Measurements from ENCODE around the gene CBFA2T2. TPM values are rescaled to one million over a fixed set of nuclear protein-coding genes. Genes with fewer than 3 reads are reported as not detected.
"Not testable (repeated sequence)": the region's sequence is repeated elsewhere in the genome, so short reads cannot be mapped to it uniquely, and the experiment has no call there.

CBFA2T2 gene
- total RNA-seq, 2 experiments from 2014 or later: 19.2 to 20.3 TPM

DNA sequence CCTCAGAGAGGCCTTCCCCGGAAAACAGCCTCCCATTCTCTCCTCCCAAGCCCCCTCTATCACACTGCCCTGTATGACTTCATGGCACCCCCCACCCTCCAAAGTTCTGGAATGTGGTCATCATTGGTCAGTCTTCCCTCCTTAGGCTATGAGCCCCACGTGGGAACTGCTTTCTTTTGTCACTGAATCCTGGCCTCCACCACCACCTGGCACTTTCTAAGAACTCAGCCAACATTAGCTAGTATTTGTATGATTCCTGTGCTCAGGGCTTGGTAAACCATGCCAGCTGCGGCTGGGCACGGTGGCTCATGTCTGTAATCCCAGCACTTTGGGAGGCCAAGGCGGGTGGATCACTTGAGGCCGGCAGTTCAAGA, 204.7 kb downstream of the CBFA2T2 start:
- DNase-seq: no peak
- H3K36me3 Mint-ChIP-seq (ENCODE audit: low read depth): peaks cover 5% of the 10 kb centered on the region
- ChIA-PET CTCF (no interaction called here), POLR2A (interaction anchor here (1.9 kb wide), 1 partner anchor 26 kb away, joined by 6 read pairs; the partner anchor contains the start of gene PXMP4)
- H3K4me1 Mint-ChIP-seq: peaks cover 20% of the 10 kb centered on the region
- no peak overlapping the region for H3K4me3 Mint-ChIP-seq
- H3K27ac Mint-ChIP-seq: no peak overlapping the region
- no peaks in the 10 kb centered on the region for H3K27me3 Mint-ChIP-seq
- peaks cover 3% of the 10 kb centered on the region for H3K9me3 Mint-ChIP-seq

GRCh38 chr20:33696448-33696847, 206.6 kb downstream of the CBFA2T2 start:
- peaks cover 5% of the 10 kb centered on the region for H3K36me3 Mint-ChIP-seq (ENCODE audit: low read depth)
- H3K9me3 Mint-ChIP-seq: peaks cover 3% of the 10 kb centered on the region
- ChIA-PET POLR2A (interaction anchor here (1.8 kb wide), 1 partner anchor 24 kb away, joined by 5 read pairs; the partner anchor contains the start of gene PXMP4), CTCF (no interaction called here)
- H3K27me3 Mint-ChIP-seq: no peaks in the 10 kb centered on the region
- H3K4me1 Mint-ChIP-seq: peaks cover 5% of the 10 kb centered on the region
- no peak overlapping the region for H3K4me3 Mint-ChIP-seq
- no peak for DNase-seq
- no peak overlapping the region for H3K27ac Mint-ChIP-seq

- POLR2A ChIA-PET: interaction anchor here (1.8 kb wide), 1 partner anchor 23 kb away, joined by 5 read pairs; the partner anchor contains the start of gene PXMP4
- CTCF ChIA-PET: no interaction called here
- no peak for DNase-seq
- H3K4me1 Mint-ChIP-seq: peaks cover 1% of the 10 kb centered on the region
- no peak overlapping the region for H3K27ac Mint-ChIP-seq
- H3K27me3 Mint-ChIP-seq: no peaks in the 10 kb centered on the region
- H3K9me3 Mint-ChIP-seq: peaks cover 3% of the 10 kb centered on the region
- no peak overlapping the region for H3K4me3 Mint-ChIP-seq
- peaks cover 7% of the 10 kb centered on the region for H3K36me3 Mint-ChIP-seq (ENCODE audit: low read depth)
These were observed 207.2 kb downstream of the CBFA2T2 start for GRCh38 chr20:33697129-33697528.

- H3K4me3 Mint-ChIP-seq; POLR2A ChIA-PET; DNase-seq; H3K4me1 Mint-ChIP-seq; CTCF ChIA-PET; H3K27ac Mint-ChIP-seq; H3K36me3 Mint-ChIP-seq (ENCODE audit: low read depth); H3K9me3 Mint-ChIP-seq; H3K27me3 Mint-ChIP-seq: not testable (repeated sequence)
These were observed 209.1 kb downstream of the CBFA2T2 start for GRCh38 chr20:33698966-33699365.

Other genes starting within 250 kb of the CBFA2T2 start
- not detected for gene BPIFB1, start 206.9 kb upstream of the CBFA2T2 start, total RNA-seq
- gene CDK5RAP1, start 88.6 kb upstream of the CBFA2T2 start, total RNA-seq: 10 to 100 TPM; 30.2 to 33.3 TPM
- 1 to 10 TPM; 5.6 to 6.9 TPM for gene SNTA1, start 46.3 kb upstream of the CBFA2T2 start, total RNA-seq
- under 1 TPM; 0.30 to 0.33 TPM for gene C20orf144, start 172.2 kb downstream of the CBFA2T2 start, total RNA-seq
- 1 to 10 TPM; 3.7 to 4.5 TPM for gene ACTL10, start 176.8 kb downstream of the CBFA2T2 start, total RNA-seq
- gene NECAB3, start 184.3 kb downstream of the CBFA2T2 start, total RNA-seq: 10 to 100 TPM; 27.3 to 36.2 TPM
- 10 to 100 TPM; 60.0 to 61.7 TPM for gene E2F1, start 196.3 kb downstream of the CBFA2T2 start, total RNA-seq
- gene PXMP4, start 230.2 kb downstream of the CBFA2T2 start, total RNA-seq: 10 to 100 TPM; 13.9 to 15.8 TPM
- 1 to 10 TPM; 5.6 to 5.8 TPM for gene ZNF341, start 241.9 kb downstream of the CBFA2T2 start, total RNA-seq

Measured in activated CD4-positive, alpha-beta memory T cell treated with anti-CD3 and anti-CD28 coated beads, Interleukin-2, amount 10 ng/mL, durations not matched to agents 7 days and 5 days (primary cell).